GM19328 (cell line): ENCODE measurements around the gene H19.

Experiments
- ATAC-seq: cut with Tn5 transposase; IDR thresholded peaks from one replicate; pipeline ENCODE4 v1.9.1; 2021; ENCODE audit warnings: mild to moderate bottlenecking, moderate library complexity; ENCODE audit not compliant: unreplicated experiment

Gene H19

GRCh38 chr11:1997755-1998154 lies at the start of gene H19:
H19 (minus strand) TSS chr11:1997842.
- no peak for ATAC-seq

GRCh38 chr11:2041963-2042362 lies 44.3 kb upstream of the H19 start:
- ATAC-seq = no peak

DNA sequence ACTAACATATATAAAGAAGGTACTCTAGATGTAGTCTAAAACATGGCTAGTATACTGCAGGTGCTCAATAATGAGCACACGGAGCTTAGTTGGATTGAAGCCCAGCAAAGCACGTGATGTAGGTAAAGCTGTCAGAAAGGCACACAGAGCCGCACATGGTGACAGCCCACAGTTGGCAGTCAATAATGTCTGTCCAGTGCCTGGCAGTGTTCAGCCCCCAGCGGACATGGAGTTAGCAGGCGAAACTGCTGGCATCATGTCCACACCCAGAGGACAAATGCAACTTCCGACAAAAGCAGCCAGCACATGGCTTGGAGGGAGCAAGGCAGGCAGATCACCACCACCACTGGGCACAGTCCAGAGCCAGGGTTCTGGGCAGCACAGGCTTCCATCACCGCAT lies 43.5 kb upstream of the H19 start:
- ATAC-seq = no peak

- ATAC-seq = no peak
Observed at GRCh38 chr11:2039198-2039759, 41.6 kb upstream of the H19 start.

- ATAC-seq = no peak
Observed at GRCh38 chr11:2036863-2037486, 39.3 kb upstream of the H19 start.

DNA sequence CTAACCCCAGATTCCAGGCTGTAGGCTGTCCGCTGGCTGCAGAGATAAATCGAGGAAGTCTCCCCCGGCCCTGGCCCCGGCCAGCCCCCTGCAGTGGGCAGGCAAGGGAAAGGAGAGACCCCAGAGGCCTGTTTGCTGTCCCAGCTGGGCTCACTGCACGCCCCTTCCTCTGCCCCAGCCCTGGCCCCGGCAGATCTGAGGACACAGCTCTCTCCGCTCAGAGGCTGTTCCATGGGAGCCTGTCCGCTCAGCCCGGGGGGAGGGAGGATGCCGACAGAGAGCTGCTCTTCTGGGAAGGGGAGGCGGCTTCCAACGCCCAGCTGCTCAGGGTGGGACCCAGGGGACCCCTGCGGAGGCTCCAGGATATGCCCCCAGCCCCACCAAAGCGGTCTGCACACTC lies 37.7 kb upstream of the H19 start:
- no peak for ATAC-seq

DNA sequence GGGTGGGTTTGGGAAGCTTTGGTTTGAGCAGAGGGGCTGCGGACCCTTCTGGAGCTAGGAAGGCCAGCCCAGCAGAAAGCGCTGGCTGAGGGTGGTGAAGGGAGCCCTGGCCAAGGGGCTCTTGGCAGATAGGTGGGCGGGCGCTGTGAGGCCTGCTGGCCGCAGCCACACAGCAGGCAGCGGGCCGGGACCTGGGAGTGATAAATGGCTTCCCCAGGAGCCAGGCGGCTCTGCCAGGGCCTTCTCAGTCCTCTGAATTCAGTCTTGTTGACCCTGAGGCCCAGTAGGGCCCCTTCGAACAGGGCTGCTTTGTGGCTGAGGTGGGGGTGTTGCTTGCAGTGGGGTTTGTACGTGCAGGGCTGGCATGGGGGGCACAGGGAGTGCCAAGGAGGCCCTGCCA lies 33.4 kb upstream of the H19 start:
- ATAC-seq = no peak

DNA sequence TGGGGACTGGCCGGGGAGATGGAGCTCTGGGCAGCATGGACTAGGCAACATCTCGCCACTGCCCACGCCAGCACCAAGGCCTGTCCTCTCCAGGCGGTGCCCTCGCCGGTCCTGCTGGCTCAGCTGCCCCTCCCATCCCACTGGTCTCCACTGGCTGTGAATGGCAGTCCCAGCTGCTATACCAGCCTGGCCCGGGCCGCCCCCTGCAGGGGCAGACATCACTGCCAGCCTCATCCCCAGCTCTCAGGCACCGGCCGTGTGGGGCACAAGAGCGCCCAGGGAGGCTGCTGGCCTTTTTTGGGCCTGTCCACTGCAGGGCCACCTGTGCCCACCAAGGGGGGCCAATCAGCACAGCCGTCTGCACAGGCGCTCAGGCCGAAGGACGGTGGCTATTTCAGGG lies 30.1 kb upstream of the H19 start:
- no peak for ATAC-seq

DNA sequence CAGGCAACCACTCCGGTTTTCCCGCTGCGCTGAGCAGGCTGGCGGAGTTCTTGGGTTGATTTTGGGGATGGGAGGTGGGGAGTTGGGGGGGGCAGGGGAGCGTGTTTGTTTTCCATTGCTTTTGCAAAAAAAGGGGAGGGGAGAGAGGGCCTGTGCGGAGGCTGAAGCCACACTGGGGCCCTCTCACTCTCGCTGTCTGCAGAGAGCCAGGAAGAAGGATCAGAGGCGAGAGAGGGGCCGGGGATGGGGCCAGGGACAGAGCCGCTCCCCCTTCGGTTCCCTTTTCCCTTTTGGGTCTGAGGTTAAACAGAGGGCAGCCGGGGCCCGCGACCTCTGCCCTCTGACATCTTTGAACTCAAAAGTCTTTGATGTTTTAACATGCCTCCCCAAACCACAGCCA lies 17.4 kb upstream of the H19 start:
- ATAC-seq = no peak

DNA sequence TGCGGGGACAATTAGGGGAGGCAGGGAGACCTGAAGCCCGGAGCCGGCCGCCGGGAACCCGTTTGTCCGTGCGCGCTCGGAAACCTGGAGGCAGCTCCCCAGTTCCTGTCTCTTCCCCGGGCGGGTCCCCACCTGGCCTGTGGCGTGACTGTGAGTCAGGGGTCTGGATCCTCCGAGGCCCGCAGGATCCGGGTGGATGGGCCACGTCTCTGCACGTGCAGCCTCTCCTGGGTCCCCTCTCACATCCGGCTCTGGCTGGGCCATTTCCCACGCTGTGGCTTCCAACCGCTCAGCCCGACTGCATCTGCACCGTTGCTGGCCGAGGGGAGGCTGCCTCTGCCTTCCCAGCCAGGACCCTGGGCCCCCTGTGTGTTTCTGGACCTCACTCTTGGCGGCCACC lies 14.8 kb upstream of the H19 start:
- no peak for ATAC-seq

GRCh38 chr11:2004466-2004865 lies 6.8 kb upstream of the H19 start:
- ATAC-seq = no peak

GRCh38 chr11:2002807-2003206 lies 5.2 kb upstream of the H19 start:
- ATAC-seq = no peak

DNA sequence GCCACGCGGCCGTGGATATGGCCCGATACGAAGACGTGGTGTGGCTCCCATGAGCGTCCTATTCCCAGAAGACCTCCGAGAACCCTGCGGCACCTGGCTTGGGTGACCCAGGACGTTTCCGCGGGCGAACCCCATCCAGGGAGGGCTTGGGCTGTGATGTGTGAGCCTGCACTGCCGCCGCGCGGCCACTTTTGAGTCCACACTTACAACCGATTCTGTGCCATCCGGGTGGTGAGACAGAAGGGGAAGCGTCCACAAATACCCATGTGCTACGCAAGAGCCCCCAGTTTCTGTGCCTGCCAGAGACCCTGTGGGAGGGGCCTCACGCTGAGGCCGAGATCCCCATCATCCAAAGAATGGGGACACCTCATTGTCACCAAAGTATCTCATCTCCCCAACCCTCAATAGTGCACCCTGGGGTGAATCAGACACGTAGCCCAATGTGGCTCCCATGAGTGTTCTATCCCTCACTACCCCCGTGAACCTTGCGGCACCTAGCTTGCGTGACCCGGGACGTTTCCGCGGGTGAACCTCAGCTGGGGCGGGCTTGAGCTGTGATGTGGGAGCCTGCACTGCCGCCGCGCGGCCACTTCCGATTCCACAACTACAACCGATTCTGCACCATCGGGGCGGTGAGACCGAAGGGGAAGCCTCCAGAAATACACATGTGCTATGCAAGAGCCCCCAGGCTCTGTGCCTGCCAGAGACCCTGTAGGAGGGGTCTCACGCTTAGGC lies 4.6 kb upstream of the H19 start:
- ATAC-seq = no peak

DNA sequence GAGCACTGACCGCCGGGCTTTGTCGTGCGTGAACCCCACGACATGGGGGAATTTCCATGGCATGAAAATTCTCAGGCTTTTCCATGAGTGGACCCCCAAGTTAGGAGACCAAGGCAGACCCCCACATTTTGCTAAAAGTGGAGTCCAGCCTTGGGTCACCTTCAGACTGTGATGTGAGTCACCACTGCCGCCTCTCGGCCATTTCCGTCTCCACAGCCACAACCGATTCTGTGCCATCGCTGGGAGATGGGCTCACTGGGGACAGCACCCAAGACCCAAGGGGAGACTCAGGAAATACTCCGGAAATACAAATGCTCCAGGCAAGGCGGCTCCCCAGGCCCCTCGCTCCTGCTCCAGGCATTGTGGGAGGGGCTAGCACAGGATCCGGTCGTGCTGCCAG lies 1.2 kb upstream of the H19 start:
- ATAC-seq = no peak

DNA sequence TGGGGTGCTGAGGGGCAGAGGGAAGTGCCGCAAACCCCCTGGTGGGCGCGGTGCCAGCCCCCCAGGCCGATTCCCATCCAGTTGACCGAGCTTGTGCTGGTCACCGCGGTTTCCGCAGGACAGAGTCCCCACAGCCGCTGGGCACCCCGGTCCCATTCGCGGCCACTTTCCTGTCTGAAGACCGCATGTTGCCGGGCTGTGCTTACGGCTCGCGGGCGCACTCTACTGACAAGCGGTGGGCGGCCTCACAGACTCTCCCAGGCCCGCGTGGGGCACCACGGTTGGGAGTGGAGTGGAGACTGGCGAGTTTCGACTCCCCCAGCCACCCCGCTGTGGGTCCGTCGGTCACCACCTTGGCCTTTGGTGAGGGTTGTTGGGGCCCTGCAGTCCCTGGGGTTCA lies 648 bp upstream of the H19 start:
- no peak for ATAC-seq

DNA sequence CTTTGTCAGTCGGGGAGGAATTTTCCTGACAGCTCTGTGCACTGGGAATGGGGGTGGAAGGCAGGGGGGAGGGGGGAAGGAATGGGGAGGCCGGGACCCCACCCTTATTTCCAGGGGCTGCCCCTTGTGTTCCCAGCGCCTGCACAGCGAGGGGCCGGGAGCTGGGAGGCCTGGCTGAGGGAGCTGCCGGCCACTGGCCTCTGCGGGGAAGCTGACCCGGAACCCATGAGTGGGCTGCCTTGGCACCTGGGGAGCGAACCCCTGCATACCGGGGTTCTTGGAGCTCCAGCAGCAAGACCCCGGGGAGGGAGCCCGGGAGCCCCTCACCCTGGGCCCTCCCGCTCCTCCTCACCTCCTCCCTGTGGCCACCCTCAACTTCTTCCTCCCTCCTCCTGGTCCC lies 3.5 kb downstream of the H19 start:
- ATAC-seq = no peak

- ATAC-seq = no peak
Observed at GRCh38 chr11:1992111-1992510, 5.5 kb downstream of the H19 start.

GRCh38 chr11:1990872-1991578 lies 6.6 kb downstream of the H19 start:
- ATAC-seq = no peak

GRCh38 chr11:1989953-1990352 lies 7.7 kb downstream of the H19 start:
- no peak for ATAC-seq

- ATAC-seq = no peak
Observed at GRCh38 chr11:1988667-1989317, 8.8 kb downstream of the H19 start.

GRCh38 chr11:1988174-1988573 lies 9.5 kb downstream of the H19 start:
- no peak for ATAC-seq
